Activated T-cell treated with anti-CD3 and anti-CD28 coated beads for 24 hours (primary cell): Measurements from ENCODE around the gene AKAP6.

Experiments
- DNase-seq: peaks from one replicate; pipeline ENCODE4 v3.0.0-alpha.2; 2020; ENCODE audit warnings: low read depth

Gene AKAP6

GRCh38 chr14:32329146-32329545 lies at the start of gene AKAP6:
Gene AKAP6 (plus strand): TSS chr14:32329298. CDS start chr14:32433494, 104,196 bp downstream.
- DNase-seq: no peak

DNA sequence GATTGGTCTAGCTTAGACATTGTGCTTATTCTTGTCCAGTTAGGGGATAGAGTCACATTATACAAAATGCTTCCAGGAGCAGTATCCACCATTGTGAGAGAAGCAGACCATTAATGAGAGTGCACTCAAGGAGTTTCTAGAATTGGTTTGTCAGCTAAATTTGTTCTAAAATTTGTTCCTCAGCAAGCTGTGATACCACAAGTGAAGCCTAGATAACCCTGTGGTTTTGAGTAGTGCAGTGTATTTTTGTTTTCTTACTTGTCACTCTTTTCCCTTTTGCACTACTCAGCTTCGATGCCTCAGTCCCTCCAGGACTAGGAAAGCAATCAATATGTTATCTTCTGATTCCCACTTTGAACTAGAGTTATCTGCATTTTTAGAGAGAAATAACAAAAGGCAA lies 42.5 kb upstream of the AKAP6 start:
- no peak for DNase-seq

DNA sequence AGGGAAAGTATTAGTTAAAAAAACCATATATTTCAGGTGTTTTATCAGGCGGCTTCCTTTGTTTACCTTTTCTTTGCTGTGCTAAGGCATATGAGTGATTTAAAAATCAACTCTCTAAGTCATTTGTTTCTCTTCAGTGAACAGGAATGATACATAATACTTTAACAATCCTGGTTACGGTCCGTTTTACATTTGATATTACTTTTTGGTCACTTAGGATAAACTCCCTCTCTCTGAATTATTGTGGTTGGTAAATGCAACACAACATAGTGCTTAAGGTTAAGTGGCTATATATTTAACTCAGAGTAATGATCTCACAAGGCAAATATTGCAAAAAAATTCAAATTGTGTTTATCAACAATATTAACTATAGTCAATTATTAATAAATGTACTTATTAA lies 32.7 kb upstream of the AKAP6 start:
- no peak for DNase-seq

DNA sequence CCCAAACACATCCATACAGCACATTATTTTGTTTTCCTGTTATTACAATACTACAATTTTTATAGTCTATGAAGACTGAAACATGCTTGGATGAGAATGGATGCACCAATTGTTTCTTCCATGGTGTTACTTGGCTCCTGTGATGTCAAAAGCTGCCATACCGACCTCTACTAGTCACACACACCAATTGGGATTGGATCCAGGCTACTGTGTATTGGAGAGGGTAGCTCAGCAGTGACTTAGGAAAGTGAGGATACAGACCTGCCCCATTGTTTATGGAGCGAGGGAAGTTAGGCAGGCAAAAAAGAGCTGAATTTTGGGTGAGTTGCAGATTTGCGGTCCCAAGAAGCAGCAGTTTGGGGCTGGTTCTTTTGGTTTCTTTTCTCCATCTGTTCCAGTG lies 30.8 kb upstream of the AKAP6 start:
- no peak for DNase-seq

DNA sequence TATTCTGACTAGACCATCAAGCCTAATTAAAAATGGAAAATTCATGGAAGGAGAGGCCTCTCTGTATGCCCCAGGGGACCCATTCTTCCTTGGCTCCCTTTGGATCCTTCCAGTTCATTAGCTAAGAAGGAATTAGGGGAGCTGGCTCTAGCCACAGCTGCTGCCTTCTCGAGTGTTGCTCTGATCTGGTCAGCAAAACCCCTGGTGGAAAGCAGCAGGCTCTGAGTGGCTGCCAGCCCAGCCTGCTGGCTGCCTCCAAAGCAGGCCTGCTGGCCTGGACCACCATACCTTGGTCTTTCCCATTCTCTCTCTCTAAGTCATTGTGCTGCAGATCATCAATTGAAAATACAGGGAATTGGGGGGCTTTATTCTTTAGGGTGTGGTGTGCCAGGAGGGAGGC lies 29.0 kb upstream of the AKAP6 start:
- DNase-seq: no peak

- DNase-seq: no peak
Observed at GRCh38 chr14:32303865-32304264, 25.2 kb upstream of the AKAP6 start.

DNA sequence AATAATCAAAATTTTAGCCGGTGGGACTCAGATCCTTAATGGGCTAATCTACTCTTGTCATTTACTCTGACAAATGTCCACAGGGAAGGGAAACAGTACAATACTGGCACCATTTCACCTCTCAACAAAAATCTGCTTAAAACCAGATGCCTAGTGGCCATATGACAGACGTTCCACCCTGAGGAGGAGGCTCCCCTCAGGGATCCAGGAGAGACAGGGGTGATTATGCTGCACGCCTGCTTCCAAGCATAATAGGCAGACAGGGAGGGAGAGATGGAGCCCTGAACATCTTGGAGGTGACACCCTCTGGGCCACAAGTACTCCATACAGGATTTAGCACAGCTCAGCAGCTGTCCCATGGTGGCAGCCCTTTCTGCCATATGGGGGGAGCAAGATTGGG lies 24.8 kb upstream of the AKAP6 start:
- no peak for DNase-seq

- no peak for DNase-seq
Observed at GRCh38 chr14:32306549-32306948, 22.5 kb upstream of the AKAP6 start.

DNA sequence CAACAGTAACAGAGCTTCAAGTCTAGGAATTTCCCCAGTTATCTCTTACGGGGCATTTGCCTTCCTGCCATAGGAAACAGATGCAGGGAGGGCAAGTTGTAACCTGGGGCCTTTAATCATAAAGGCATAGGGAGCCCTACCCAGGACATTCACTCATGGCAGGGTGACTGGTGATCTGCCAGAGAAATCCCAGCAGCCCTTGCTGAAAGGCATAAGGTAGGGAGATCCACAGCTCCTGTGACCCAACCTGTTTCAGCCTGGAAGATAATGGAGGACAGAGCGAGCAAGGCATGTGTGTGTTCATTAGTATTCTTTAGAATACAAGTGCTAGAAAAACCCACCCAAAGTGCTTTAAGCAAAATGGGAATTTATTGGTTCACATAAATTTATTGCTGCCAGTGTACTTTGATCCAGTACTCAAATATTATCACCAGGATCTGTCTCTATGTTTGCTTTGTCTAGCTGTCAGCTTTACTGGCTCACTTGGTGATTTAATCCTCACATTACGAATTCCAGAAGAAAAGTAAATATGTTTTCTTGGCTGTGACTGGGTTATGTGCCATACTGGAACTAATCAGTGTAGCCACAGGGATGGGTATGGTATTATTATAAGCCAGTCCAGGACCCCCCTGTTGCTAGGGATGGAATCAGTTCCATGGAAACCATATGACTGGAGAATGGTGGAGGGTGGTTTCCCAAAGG lies 21.1 kb upstream of the AKAP6 start:
- DNase-seq: no peak

- DNase-seq: no peak
Observed at GRCh38 chr14:32310876-32311275, 18.2 kb upstream of the AKAP6 start.

- DNase-seq: no peak
Observed at GRCh38 chr14:32311294-32312009, 17.6 kb upstream of the AKAP6 start.

GRCh38 chr14:32312010-32312331 lies 17.1 kb upstream of the AKAP6 start:
- DNase-seq: no peak

GRCh38 chr14:32313844-32314376 lies 15.2 kb upstream of the AKAP6 start:
- DNase-seq: no peak

DNA sequence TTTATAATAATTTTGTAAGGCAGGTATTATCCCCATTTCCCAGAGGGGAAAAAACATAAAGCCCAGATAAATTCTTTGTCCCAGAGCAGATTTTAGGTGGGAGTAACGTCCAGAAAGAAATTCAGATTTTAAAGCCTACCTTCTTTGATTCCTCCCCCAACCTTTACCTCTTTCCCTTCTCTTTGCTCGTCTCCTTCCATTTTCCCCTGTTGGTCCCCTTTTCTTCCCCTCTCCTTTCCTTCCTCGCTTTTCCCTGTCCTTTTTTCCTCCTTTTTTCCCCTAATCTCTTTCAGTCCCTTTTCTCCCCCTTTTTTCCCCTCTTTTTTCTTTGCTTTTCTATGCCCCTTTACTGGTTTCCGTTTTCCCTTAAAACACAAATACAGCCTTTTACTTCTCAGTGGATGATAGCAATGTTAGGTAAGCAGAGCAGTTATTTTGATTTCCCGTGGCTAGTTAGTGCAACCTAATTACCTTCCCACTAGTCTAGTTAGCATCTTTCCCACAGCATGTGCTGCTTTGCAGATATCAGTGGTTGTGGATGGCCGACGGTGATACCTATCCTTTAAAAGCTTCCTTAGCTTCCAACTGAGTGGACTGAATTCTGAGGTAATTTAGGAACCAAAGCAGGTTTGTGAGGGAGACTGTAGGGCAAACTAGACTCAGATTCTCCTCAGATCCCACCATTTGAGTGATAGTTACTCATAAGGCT lies 10.9 kb upstream of the AKAP6 start:
- no peak for DNase-seq

DNA sequence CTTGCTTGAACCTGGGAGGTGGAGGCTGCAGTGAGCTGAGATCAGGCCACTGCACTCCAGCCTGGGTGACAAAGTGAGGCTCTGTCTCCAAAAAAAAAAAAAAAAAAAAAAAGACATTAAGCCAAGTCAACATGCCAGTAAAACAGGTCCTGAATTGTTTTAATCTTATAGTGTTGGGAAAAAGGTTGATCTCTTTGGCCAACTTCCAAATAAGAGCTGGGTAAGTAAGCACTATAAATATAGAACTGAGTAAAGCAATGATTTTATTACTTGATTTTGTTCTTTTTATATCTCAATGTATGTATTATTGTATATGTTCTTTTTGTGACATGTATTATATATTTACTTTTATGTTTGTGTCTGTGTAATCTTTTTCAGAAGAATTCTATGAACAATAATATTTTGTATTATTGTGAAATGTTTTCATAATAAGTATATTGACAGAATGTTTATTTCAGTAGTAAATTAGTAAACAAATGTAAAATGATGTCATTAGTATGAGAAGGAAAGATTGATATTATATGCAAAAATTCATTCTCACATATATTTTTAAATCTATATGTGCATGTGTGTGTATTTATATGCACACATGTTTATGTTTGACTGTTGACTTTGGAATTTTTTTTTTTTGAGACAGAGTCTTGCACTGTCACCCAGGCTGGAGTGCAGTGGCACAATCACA lies 9.6 kb upstream of the AKAP6 start:
- no peak for DNase-seq

DNA sequence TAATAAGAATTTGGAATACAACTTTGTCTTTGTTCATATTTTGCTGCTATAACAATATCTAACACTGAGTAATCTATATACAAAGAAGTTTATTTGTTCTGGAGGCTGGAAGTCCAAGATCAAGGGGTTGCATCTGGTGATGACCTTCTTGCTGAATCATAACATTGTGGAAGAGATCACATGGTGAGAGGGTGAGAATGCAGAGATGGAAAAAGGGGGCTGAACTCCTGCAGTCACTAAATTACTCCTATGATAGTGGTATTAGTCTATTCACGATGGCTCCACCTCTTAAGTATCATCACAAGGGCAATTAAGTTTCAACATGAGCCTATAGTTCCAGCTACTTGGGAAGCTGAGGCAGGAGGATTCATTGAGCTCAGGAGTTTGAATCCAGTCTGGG lies 4.5 kb upstream of the AKAP6 start:
- no peak for DNase-seq

- no peak for DNase-seq
Observed at GRCh38 chr14:32327255-32327961, 1.7 kb upstream of the AKAP6 start.

DNA sequence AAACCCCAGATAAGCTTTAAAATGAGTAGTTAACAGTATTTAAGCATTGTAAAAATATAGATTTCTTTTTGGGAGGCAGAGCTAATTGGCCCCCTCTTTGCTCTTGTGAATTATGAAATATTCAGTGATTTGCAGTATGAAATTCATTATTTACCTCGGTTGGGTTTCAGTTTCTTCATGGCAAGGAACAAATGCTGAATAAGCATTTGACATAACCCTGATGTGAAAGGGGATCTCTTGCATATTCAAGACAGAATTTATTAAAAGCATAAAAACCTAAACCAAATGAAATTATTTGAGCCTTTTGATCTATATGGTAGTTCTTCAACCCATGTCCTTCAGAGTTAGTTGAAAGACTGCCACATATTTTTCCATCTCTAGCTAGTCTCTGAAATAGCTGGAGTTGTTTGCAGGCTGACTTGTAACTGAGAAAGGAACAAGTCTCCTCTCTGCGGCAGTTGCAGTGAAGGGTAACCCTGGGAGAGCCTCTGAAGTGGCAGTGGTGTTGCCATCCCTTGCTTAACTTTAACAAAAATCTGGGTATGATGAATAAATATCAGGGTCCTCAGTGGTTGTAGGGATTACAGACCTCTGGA lies 690 bp downstream of the AKAP6 start:
- DNase-seq: no peak

- no peak for DNase-seq
Observed at GRCh38 chr14:32330351-32331111, 1.4 kb downstream of the AKAP6 start.

- DNase-seq: no peak
Observed at GRCh38 chr14:32331206-32331605, 2.1 kb downstream of the AKAP6 start.
